NCI-H345 (cell line): ENCODE results near the gene CYS1.

Experiments
- DNase-seq: peaks from one replicate; lab custom pipeline; 2025; lab: John Stamatoyannopoulos, UW

The CYS1 gene

DNA sequence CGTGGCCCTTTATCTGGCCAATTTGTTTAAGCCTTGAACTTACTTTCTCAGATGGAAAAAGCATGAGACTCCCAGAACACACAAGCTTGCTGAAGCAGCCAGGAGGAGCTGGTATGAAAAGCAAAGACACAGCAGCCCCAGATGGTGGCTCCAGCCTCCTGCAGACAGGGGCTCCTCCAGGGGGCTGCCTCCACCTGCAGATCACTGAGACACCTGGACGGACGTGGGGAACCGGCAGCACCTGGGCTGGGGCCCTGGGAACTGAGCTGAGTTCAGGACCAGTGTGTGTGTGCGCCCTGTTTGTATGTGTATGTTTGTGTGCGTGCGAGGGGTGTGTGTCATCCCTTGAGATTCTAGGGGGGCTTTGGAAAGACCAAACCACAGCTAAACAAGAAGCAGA lies 8.6 kb downstream of the CYS1 start:
- no peak for DNase-seq

DNA sequence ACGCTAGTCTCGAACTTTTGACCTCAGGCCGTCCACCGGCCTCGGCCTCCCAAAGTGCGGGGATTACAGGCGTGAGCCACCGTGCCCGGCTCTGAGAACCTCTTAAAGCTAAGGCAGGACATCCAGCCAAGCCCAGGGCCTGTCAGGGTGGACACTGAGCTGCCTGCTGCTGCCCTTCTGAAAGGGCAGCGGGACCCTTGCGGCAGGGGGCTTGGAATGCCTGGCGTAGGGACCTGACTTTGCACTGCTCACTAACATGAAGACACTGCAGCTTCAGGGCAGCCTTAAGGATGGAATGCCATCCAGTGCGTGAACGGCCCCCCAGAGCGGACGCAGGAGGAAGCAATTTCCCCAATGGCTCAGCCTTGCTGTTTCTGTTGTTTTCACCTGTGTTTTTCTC lies 9.0 kb downstream of the CYS1 start:
- no peak for DNase-seq

DNA sequence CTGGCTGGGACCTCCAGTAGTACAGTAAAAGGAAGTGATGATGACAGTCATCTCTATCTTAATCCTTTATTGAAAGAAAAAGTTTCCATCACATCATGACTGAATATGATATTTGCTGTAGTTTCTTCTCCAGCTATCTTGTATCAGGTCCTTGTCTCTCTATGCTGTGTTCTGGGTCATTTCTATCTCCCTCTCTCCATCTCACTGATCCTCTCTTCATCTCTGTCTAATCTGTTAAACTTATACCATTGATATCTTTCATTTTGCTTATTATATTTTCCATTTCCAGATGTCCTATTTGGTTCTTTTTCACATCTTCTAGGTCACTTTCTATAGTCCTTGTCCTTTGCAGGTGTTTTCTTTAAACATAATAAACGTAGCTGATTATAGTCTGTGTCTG lies 12.3 kb downstream of the CYS1 start:
- DNase-seq, result no peak

DNA sequence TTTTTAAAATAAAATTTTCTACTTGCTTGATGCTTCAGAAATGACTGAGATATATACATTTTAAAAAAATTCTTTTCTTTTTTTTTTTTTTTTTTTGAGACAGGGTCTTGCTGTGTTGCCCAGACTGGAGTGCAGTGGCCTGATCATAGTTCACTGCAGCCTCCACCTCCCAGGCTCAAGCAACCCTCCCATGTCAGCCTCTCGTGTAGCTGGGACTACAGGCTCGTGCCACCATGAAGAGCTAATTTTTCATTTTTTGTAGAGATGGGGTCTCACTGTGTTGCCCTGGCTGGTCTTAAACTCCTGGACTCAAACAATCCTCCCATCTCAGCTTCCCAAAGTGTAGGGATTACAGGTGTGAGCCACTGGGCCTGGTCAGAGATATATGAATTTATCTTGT lies 12.9 kb downstream of the CYS1 start:
- DNase-seq, result no peak

DNA sequence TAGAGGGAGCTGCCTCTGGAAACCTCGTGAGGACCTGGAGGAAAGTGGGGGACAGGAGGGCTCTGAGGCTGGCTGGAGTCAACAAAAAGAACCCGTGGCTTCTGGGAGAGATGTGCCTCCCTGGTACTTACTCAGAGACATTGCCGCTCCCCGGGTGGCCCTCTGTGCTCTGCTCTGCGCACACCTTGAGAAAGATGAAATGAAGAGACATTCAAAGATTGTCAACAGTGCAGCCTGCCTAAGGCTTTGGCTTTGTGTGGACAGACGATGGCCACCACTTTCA lies 14.5 kb downstream of the CYS1 start:
- DNase-seq, result no peak

DNA sequence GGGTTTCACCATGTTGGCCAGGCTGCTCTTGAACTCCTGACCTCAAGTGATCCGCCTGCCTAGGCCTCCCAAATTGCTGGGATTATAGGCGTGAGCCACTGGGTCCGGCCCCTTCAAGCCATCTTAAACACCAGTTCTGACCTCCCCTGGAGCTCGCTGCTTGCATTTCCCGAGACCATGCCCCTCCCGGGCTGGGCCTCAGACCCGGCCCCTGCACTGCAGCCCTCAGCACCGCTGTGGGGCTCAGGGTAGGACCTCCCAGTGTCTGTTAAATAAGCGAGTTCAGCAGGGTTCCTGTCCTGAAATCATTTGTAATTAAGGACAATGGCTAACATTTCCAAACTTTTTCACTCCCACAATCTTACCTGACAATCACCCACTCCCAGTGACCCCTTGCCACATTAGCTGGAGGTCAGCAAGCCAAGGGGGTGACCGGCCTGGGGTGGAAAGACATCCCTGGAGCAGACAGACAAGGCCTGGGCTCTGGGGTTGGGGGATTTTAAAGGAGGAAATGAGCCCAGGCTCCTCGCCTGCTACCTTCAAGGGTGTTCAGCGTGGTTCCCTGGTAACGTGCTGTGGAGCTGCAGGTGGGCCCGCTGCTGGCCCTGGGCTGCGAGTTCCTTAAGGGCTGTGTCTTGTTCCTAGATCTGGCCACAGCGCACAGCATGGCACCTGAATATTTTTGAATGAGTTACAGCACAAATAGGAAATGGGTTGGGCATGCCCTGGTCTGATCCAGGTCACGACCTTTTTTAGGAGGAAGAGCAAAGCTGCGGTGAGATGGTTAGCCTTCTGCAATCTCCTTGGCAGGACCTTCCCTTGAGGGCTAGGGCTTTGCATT lies 15.1 kb downstream of the CYS1 start:
- DNase-seq, result no peak

DNA sequence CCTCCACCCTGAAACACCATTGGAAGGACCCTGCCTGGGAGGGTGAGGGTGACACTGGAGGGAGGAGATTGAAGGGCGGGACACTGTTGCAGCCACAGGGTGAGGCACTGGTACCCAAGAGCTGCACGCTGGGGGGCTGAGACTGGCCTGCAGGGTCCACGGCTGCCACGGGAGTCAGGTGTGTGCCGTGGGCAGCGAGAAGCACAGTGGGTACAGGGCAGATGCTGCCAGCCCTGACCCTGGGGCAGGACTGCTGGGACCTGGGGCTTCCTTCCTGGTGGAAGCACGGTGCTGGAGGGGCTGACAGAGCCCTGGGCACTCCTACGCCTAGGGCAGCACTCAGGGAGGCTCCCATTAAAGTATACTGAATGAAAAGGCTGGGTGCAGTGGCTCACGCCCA lies 16.6 kb downstream of the CYS1 start:
- DNase-seq, result no peak

DNA sequence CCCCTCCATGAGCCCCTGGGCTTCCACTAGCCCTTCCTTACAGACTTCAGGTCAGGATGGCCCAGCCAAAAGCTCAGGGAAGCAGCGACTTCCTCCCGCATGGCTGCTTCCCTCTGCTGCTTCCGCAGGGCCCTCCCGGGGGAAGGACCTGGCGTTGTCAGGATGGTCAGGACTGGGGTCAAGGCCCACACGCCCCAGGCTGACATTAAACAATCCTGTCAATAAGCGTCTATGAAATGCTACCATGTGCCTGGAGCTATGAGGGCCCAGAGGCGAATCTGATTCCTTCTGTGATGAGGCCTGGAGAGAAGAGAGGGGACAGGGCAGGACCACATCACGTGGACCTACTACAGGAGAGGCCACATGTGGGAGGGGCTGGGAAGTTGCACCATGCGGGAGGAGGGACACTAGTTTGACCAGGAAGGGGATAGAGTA lies 17.3 kb downstream of the CYS1 start:
- no peak for DNase-seq

DNA sequence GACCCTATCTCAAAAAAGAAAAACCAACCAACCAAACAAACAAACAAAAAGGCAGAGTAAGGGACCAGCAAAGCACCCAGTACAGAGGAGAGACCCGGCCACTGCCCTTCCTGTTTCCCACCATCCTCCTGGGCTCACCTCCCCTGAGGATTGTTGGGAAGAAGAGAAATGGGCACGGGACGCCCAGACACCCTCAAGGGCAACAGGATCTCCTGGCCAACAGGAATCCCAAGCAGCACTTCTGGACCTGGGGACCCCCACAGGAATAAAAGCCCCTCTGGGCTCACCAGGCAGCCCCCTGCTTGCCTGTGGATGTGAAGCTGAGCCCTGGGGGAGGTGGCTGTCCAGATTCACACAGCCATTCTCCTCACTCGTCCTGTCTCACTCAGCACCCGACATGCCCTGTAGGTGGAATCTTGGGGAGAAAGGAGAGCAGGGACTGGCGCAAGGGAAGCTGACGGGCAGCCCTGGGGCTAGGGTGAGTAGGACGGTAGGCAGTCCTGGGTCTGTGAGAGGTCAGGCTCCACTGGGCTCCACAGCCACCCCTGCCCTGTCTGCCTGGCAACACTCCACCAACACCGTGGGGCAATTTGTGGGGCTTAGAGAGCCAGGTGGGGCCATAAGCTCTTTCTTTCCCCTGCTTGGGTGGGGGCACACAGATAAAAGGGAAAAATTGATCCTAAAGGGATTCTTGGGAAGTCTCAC lies 18.8 kb downstream of the CYS1 start:
- no peak for DNase-seq

DNA sequence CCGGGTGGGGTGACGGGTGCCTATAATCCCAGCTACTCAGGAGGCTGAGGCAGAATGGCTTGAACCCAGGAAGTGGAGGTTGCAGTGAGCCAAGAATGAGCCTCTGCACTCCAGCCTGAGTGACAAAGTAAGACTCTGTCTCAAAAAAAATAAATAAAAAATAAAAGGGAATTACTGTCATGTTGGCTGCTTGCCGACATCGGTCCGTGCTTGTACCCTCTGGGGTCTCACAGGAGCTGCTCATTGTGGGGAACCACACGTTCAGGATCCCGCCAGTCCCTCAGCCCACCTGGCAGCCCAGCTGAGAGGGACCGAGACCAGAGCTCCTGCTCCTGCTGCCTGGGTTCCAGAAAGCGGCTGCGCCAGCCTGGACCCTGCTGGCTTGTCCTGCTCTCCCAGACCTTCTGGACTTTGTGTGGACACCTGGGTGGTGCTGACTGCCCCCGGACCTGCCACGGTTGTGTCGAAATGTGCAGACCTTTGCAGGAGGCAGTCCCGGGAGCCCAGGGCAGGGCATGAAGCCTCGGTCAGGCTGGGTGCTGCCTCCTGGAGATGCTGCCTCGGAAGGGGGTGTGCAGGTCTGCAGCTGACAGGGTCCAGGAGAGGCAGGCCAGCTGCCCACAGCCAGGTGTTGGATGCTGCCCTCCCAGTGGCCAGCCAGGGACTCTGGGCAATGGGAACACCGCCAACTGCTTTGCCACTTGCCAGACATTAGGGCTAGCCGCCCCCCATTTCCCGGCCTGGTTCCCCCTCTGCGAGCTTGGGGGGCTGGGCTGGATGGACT lies 20.5 kb downstream of the CYS1 start:
- no peak for DNase-seq

DNA sequence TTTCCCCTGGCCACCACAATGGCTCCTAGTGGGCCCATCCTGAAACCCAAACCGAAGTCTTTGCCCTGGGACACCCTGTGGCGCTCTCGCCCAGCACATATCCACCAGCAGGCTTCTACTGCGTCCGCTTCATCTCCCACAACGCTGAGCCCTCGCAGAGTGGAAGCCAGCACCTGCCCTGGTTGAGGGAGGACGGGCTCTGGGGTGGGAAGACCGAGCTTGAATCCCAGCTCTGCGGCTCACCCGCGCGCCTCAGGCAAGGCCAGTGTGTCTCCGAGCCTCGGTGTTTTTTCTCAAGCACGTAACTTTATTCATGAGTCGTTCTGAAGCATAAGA lies 21.2 kb downstream of the CYS1 start:
- DNase-seq, result no peak

DNA sequence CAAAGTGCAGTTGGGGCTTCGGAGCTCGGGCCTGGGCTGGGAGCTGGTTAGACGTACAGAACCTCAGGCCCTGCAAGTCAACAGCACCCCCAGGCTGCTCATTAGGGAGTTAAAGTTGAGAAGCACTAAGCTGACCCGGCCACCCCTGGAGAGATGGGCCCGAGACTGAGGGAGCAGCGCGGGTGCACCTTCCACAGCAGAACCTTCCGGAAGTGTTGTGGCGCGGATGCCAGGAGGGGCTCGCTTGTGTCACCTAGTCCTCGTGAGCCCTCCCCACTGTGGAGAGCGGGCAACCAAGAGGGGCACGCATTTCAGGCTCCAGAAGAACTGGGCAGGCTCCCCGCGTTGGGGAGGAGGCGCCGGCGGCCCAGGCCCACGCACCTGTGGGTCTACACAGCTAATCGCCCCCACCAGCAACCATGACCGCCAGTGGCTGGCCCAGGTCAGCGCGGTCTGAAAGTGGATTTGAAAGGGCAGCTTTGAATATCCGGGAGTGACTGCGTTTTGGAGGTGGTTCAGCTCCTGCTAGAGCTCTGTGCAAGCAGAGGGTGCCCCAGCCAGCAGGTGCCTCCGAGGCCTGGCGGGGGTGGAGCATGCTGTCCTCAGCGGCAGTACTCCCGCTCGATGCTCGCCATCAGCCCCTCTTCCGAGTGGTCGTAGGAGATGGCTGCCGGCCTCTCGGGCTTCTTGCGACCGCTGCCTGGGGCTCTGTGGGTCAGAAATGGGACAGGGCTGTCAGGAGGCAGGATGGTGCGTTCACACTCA lies 21.8 kb downstream of the CYS1 start:
- no peak for DNase-seq

DNA sequence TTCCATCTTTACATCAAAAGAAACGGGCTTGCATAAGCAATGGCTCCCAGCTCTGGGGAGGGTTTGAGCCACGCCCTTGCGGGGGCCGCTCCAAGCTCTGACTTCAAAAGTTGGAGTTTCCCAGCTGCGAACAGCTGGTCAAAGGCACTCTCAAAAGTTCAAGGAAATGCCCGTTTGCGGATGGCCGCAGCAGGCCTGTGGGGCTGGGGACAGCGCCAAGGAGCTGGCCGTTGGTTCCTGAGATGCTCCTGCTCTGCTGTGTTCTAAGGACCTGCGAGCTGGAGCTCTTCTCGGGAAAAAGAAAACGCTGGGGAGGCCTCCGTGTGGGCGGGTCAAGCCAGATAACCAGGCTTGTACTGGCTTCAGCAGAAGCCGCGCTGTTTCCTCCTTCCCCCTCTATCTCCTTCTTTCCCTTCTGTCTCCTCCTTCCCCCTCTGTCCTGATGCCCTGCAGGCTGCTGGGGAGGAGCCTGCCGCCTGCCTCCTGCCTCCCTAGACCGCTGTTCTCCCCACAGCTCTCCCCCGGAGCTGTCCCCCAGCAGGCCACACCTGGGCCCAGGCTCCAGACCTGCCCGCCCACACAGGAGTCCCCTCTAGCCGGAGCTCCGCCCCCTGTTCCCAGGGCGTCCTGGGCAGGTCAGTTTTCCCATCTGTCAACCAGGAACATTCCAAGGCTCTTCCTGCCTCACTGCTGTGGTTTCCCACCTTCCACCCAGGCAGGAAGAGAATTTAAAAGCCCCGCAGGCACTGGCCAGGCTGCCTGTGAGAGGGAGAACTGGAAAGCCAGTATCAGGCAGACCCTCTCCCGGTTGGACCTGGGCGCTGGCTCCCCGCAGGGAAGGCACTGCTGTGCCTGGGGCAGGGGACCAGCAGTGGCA lies 22.7 kb downstream of the CYS1 start:
- DNase-seq, result no peak

DNA sequence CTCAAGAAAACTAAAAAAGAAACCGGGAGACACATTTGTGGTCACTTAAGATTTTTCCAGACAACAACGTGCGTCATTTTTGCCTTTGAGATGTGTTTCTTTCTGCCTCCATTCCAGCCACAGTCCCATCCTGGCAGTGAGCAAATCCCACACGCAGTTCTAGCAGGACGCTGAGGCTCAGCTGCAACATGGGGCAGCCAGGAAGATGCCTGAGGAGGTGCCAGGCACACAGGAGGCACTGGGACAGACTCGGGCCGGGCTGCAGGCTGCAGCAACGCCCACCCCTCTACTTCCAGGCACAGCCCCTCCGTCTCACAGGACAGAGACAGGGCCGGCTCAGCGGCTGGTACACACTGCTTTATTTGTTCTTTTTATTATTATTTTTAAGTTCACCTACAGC lies 23.8 kb downstream of the CYS1 start:
- no peak for DNase-seq

DNA sequence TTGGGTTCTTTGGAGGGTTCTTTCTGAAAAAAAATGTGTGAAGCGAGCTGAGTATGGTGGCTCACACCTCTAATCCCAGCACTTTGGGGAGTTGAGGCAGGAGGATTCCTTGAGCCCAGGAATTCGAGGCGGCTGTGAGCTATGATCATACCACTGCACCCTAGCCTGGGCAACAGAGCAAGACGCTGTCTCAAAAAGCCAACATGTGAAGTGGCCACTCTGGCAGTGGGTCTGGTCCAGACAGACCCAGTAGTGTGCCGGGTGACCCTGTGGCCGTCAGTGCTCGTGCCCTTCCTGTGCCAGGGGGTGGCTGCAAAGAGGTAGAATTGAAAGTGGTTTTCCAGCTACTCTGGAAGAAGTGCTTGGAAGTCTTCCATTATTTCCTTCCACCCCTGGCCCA lies 25.2 kb downstream of the CYS1 start:
- no peak for DNase-seq

DNA sequence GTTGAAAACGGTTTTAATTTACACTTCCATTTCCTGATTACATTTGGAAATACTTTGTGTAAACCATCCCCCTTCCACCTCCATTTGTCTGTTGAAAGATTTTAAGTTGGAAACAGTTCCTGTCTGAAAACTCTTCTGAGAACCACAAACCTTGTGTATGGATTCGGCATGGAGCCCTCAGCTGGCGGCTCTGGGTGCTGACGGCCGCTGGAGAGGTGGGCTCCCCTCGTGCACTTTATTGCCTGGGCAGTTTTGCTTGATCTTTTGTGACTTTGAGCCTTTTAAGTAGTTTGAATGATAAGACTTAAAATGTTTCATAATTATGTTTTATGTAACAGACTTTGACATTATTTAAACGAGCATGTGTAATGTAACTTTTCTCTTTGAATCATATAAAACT lies 25.8 kb downstream of the CYS1 start:
- DNase-seq, result no peak

DNA sequence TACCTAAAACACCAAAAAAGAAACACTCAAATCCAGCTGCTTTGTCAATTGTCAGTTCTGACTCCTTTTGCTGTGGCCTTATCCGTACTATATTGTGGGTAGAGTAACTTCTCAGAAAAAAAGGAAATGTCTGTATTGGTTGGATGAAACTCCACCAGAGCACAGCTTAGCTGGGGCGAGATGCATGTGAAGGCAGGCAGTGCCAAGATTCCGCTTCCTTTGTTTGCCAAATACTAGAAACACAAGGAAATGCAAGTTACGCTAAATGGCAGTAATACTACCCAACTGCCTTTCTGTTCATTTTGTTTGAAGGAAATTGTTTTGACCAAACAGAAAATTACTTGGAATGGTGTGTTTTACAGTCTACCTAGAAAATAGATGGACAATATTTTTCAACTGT lies 26.9 kb downstream of the CYS1 start:
- no peak for DNase-seq

DNA sequence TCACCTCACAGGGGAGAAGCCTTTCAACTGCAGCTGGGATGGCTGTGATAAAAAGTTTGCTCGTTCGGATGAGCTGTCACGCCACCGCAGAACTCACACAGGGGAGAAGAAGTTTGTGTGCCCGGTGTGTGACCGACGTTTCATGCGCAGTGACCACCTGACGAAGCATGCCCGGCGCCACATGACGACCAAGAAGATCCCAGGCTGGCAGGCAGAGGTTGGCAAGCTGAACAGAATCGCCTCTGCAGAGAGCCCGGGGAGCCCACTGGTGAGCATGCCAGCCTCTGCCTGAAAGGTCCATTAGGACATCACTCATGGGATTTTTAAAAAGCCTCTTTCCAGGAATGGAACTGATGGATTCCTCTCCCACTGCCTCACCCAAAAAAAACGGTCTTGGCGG lies 28.0 kb downstream of the CYS1 start:
- DNase-seq, result no peak

DNA sequence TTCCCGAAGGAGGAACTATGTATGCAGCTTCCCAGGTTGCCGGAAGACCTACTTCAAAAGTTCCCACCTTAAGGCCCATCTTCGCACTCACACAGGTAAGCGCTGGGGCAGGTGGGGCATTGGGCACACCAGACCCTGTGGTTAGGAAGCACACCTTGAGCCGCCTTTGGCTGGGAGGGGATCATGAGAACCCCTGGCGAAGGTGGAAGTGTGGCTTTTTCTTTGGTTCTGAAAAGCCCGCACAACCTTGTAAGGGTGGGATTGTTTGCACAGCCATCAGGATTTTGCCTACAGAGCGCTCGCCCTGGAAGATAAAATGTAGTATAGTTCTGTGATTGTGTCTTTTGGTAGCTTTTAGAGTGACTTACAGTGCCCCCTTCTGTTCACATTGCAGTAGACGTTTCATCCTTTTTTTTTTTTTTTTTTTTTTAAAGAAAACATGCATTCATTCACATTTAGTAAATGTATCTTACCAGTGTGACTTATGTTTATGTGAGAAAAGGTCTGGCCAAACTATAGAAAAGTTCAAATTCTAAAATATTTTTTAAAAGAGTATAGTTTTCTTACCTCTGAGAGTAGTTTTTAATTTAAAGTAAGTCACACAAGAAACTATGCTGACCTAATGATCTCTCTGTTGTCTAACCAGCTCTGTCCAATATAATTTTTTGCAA lies 31.6 kb downstream of the CYS1 start:
- DNase-seq, result no peak

DNA sequence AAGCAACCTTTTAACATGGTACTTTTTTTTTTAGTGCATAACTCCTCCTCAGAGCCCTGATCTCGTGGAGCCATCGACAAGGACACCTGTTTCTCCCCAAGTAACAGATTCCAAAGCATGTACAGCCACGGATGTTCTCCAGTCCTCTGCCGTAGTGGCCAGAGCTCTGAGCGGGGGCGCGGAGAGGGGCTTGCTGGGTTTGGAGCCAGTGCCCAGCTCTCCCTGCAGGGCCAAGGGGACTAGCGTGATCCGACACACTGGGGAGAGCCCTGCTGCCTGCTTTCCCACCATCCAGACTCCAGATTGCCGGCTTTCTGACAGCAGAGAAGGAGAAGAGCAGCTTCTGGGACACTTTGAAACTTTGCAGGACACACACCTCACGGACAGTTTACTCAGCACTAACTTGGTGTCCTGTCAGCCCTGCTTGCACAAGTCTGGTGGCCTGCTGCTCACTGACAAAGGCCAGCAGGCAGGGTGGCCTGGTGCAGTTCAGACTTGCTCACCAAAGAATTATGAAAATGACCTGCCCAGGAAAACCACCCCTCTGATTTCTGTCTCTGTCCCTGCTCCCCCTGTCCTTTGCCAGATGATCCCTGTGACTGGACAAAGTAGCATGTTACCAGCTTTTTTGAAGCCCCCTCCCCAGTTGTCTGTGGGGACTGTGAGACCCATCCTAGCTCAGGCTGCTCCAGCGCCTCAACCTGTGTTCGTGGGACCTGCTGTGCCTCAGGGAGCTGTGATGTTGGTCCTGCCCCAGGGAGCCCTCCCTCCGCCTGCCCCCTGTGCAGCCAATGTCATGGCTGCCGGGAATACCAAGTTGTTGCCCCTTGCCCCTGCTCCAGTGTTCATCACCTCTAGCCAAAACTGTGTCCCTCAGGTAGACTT lies 32.4 kb downstream of the CYS1 start:
- DNase-seq, result no peak
